Activated gamma-delta T cell (primary cell): ENCODE measurements around the gene SFSWAP.
"Not testable (repeated sequence)": the region's sequence is repeated elsewhere in the genome, so short reads cannot be mapped to it uniquely, and the experiment has no call there.

Experiments
- DNase-seq: peaks from one replicate; lab custom pipeline; 2025; lab: John Stamatoyannopoulos, UW

The SFSWAP gene

GRCh38 chr12:131809476-131810254 is 98.8 kb downstream of the SFSWAP start:
- DNase-seq = not testable (repeated sequence)

GRCh38 chr12:131810726-131811125 is 99.8 kb downstream of the SFSWAP start:
- no peak for DNase-seq

GRCh38 chr12:131815131-131815530 is 104.2 kb downstream of the SFSWAP start:
- no peak for DNase-seq

- DNase-seq = no peak
These were observed 105.6 kb downstream of the SFSWAP start for GRCh38 chr12:131816495-131816894.

GRCh38 chr12:131817241-131817640 is 106.4 kb downstream of the SFSWAP start:
- DNase-seq = no peak

- DNase-seq = no peak
These were observed 108.1 kb downstream of the SFSWAP start for GRCh38 chr12:131818821-131819585.

- DNase-seq = no peak
These were observed 113.6 kb downstream of the SFSWAP start for GRCh38 chr12:131824450-131824849.

- no peak for DNase-seq
These were observed 114.4 kb downstream of the SFSWAP start for GRCh38 chr12:131825146-131825892.

- no peak for DNase-seq
These were observed 115.4 kb downstream of the SFSWAP start for GRCh38 chr12:131826097-131826928.

- no peak for DNase-seq
These were observed 117.2 kb downstream of the SFSWAP start, which contains the start of gene MMP17 for GRCh38 chr12:131827961-131828534. Gene MMP17, plus strand, starts transcription at chr12:131828393. Its CDS starts 102 bp downstream, at chr12:131828495.

GRCh38 chr12:131828671-131829355 is 117.9 kb downstream of the SFSWAP start:
- no peak for DNase-seq

GRCh38 chr12:131829356-131829747 is 118.5 kb downstream of the SFSWAP start:
- DNase-seq = no peak

- no peak for DNase-seq
These were observed 119.0 kb downstream of the SFSWAP start for GRCh38 chr12:131829791-131830334.

GRCh38 chr12:131830335-131830913 is 119.5 kb downstream of the SFSWAP start:
- DNase-seq = no peak

- no peak for DNase-seq
These were observed 120.2 kb downstream of the SFSWAP start for GRCh38 chr12:131830914-131831571.

GRCh38 chr12:131831635-131832041 is 120.7 kb downstream of the SFSWAP start:
- no peak for DNase-seq

GRCh38 chr12:131832321-131833231 is 121.7 kb downstream of the SFSWAP start:
- no peak for DNase-seq

- no peak for DNase-seq
These were observed 122.5 kb downstream of the SFSWAP start for GRCh38 chr12:131833288-131833895.
